Measurements from ENCODE around the gene NDUFS6. TPM values are rescaled to one million over a fixed set of nuclear protein-coding genes. Genes with fewer than 3 reads are reported as not detected.
"Not testable (repeated sequence)": the region's sequence is repeated elsewhere in the genome, so short reads cannot be mapped to it uniquely, and the experiment has no call there.

The NDUFS6 gene
- total RNA-seq, 1 experiment from 2014 or later: 59.7 TPM

DNA sequence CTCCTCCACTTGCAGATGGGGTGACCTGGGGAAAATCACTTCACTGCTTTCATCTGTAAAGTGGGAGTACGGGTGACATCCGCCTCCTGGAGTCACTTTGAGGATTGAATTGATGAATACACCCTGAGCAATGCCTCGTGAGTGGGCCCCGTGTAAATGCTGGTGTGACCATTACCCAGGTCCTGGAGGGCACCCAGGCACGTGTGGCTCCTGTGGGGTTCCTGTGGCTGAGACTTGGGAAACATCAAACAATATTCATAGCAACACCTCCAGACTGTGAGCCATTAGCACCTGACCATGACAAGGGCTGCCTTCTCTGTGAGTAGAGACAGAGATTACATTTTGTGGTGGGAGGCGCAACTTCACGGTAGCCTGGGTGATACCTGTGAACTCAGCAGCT lies 13.0 kb upstream of the NDUFS6 start:
- Mint-ChIP-seq H3K27me3 (ENCODE audit: insufficient read depth, unreplicated experiment) (peaks cover 7% of the 10 kb centered on the region), H3K27ac (ENCODE audit: unreplicated experiment) (no peak overlapping the region), H3K4me1 (ENCODE audit: low read depth, unreplicated experiment) (no peaks in the 10 kb centered on the region), H3K36me3 (ENCODE audit: insufficient read depth, unreplicated experiment) (peaks cover 6% of the 10 kb centered on the region), H3K4me3 (ENCODE audit: unreplicated experiment) (no peak overlapping the region), H3K9me3 (ENCODE audit: unreplicated experiment) (no peaks in the 10 kb centered on the region)
- CTCF ChIA-PET: no interaction called here
- H3K27me3 ChIP-seq (replicated peaks; ENCODE audit: control insufficient read depth, insufficient read depth, low read length): no peaks in the 10 kb centered on the region
- TF ChIP-seq, protein P1, sequence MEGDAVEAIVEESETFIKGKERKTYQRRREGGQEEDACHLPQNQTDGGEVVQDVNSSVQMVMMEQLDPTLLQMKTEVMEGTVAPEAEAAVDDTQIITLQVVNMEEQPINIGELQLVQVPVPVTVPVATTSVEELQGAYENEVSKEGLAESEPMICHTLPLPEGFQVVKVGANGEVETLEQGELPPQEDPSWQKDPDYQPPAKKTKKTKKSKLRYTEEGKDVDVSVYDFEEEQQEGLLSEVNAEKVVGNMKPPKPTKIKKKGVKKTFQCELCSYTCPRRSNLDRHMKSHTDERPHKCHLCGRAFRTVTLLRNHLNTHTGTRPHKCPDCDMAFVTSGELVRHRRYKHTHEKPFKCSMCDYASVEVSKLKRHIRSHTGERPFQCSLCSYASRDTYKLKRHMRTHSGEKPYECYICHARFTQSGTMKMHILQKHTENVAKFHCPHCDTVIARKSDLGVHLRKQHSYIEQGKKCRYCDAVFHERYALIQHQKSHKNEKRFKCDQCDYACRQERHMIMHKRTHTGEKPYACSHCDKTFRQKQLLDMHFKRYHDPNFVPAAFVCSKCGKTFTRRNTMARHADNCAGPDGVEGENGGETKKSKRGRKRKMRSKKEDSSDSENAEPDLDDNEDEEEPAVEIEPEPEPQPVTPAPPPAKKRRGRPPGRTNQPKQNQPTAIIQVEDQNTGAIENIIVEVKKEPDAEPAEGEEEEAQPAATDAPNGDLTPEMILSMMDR (IDR thresholded peaks at IDR 0.05; ENCODE audit: insufficient read depth in 1 of 2, low read depth in 1 of 2, low read length in 1 of 2, severe bottlenecking in 1 of 2, unreplicated experiment in 1 of 2): no peak
- no peak overlapping the region for H3K4me3 ChIP-seq (ENCODE audit: low read depth, low read length)
- no peaks in the 10 kb centered on the region for H3K36me3 ChIP-seq (ENCODE audit: control insufficient read depth, insufficient read depth, low read length)
- no peaks in the 10 kb centered on the region for H3K4me1 ChIP-seq
- no peaks in the 10 kb centered on the region for H3K9me3 ChIP-seq
- BruUV-seq (replicated peaks): no TSS peak
- peak in 1 of 2 experiments; percentile 15 for DNase-seq
- POLR2A ChIA-PET: no interaction called here
- intact Hi-C loops (cut with micrococcal nuclease; ENCODE audit: unreplicated experiment): no loop called here

DNA sequence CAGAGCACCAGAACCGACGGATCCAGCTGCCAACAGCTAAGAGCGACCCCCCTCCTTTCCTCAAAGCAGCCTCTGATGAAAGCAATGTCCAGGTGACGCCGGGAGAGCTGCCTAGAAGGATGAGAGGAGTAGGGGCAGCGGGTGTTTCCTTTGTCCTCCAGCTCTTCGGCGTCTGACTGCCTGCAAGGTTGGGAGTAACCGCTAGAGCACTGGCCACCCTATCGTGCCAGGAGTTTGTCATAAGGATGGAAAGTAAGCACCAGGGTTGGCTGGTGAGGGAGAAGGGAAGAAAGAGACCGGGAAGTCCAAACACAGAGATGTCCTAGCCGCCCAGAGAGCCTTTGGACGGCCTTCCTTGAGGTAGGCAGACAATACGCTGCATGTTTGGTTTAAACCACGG lies 12.4 kb upstream of the NDUFS6 start:
- peak in 1 of 2 experiments; percentile 13 for DNase-seq
- Mint-ChIP-seq H3K4me3 (ENCODE audit: unreplicated experiment) (no peak overlapping the region), H3K4me1 (ENCODE audit: low read depth, unreplicated experiment) (no peaks in the 10 kb centered on the region), H3K9me3 (ENCODE audit: unreplicated experiment) (no peaks in the 10 kb centered on the region), H3K27me3 (ENCODE audit: insufficient read depth, unreplicated experiment) (peaks cover 7% of the 10 kb centered on the region), H3K36me3 (ENCODE audit: insufficient read depth, unreplicated experiment) (peaks cover 6% of the 10 kb centered on the region), H3K27ac (ENCODE audit: unreplicated experiment) (no peak overlapping the region)
- Histone ChIP-seq H3K36me3 (ENCODE audit: control insufficient read depth, insufficient read depth, low read length) (no peaks in the 10 kb centered on the region), H3K27me3 (replicated peaks; ENCODE audit: control insufficient read depth, insufficient read depth, low read length) (no peaks in the 10 kb centered on the region), H3K4me3 (ENCODE audit: low read depth, low read length) (no peak overlapping the region), H3K4me1 (no peaks in the 10 kb centered on the region), H3K9me3 (no peaks in the 10 kb centered on the region)
- BruUV-seq (replicated peaks): no TSS peak
- intact Hi-C loops (cut with micrococcal nuclease; ENCODE audit: unreplicated experiment): no loop called here
- POLR2A ChIA-PET: no interaction called here
- CTCF ChIA-PET: no interaction called here
- TF ChIP-seq, protein P1 (IDR thresholded peaks at IDR 0.05; ENCODE audit: insufficient read depth in 1 of 2, low read depth in 1 of 2, low read length in 1 of 2, severe bottlenecking in 1 of 2, unreplicated experiment in 1 of 2): no peak

DNA sequence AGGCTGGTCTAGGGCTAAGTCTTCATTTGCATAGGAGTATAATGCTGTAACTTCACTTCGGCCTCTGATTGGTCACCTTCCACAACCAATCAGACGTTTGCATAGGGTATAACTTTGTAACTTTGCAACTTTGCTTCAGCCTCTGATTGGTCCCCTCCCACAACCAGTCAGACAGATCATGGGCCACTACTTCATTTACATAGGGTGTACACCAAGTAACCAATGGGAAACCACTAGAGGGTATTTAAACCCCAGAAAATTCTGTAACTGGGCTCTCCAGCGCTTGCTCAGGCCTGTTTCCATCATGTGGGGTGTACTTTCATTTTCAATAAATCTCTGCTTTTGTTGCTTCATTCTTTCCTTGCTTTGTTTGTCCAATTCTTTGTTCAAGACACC lies 11.8 kb upstream of the NDUFS6 start:
- BruUV-seq (replicated peaks); H3K36me3 Mint-ChIP-seq (ENCODE audit: insufficient read depth, unreplicated experiment); H3K9me3 Mint-ChIP-seq (ENCODE audit: unreplicated experiment); H3K27ac Mint-ChIP-seq (ENCODE audit: unreplicated experiment); H3K27me3 ChIP-seq (replicated peaks; ENCODE audit: control insufficient read depth, insufficient read depth, low read length); H3K4me3 Mint-ChIP-seq (ENCODE audit: unreplicated experiment); intact Hi-C loops (cut with micrococcal nuclease; ENCODE audit: unreplicated experiment); CTCF ChIA-PET; H3K4me1 Mint-ChIP-seq (ENCODE audit: low read depth, unreplicated experiment); H3K4me3 ChIP-seq (ENCODE audit: low read depth, low read length); H3K36me3 ChIP-seq (ENCODE audit: control insufficient read depth, insufficient read depth, low read length); H3K4me1 ChIP-seq; POLR2A ChIA-PET; H3K27me3 Mint-ChIP-seq (ENCODE audit: insufficient read depth, unreplicated experiment); H3K9me3 ChIP-seq: not testable (repeated sequence)
- DNase-seq: peak in 1 of 2 experiments; percentile 44

DNA sequence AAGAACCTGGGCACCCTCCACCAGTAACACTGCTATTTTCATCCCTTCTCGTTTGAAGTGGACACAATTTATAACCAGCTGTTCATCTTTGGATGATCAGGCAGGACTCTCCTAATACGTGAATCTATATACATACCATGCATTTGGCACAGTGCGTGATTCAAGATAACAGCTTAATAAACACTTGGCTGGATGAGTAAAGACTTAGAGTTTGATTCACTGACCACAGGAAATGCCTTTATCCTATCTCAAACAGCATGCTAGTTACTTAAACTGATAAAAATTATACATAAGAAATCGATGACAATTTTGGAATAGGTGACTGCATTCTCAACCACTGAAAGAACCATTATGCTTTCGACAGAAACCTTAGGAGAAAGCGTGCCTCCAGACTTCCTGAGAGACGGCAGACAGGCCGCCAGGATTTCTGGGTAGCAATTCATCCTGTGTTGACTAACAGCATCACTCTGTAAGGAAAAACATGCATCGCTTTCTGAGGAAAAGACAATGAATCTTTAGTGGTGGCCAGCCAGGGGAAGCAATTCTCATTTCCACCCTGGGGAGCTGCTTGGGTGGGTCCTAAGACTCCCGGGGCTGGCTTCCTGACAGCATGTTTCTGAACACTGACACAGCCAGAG lies 11.3 kb upstream of the NDUFS6 start:
- no peaks in the 10 kb centered on the region for H3K9me3 Mint-ChIP-seq (ENCODE audit: unreplicated experiment)
- H3K36me3 Mint-ChIP-seq (ENCODE audit: insufficient read depth, unreplicated experiment): peaks cover 6% of the 10 kb centered on the region
- no TSS peak for BruUV-seq (replicated peaks)
- Histone ChIP-seq H3K4me1 (no peaks in the 10 kb centered on the region), H3K9me3 (no peaks in the 10 kb centered on the region), H3K36me3 (ENCODE audit: control insufficient read depth, insufficient read depth, low read length) (no peaks in the 10 kb centered on the region), H3K27me3 (replicated peaks; ENCODE audit: control insufficient read depth, insufficient read depth, low read length) (no peaks in the 10 kb centered on the region), H3K4me3 (ENCODE audit: low read depth, low read length) (no peak overlapping the region)
- H3K27me3 Mint-ChIP-seq (ENCODE audit: insufficient read depth, unreplicated experiment): peaks cover 3% of the 10 kb centered on the region
- H3K4me1 Mint-ChIP-seq (ENCODE audit: low read depth, unreplicated experiment): no peaks in the 10 kb centered on the region
- TF ChIP-seq, protein P1 (IDR thresholded peaks at IDR 0.05; ENCODE audit: insufficient read depth in 1 of 2, low read depth in 1 of 2, low read length in 1 of 2, severe bottlenecking in 1 of 2, unreplicated experiment in 1 of 2): no peak
- H3K4me3 Mint-ChIP-seq (ENCODE audit: unreplicated experiment): no peak overlapping the region
- peak in 1 of 2 experiments; percentile 2 for DNase-seq
- POLR2A ChIA-PET: no interaction called here
- CTCF ChIA-PET: no interaction called here
- intact Hi-C loops (cut with micrococcal nuclease; ENCODE audit: unreplicated experiment): no loop called here
- H3K27ac Mint-ChIP-seq (ENCODE audit: unreplicated experiment): no peak overlapping the region

Data from Caco-2 (cell line).